Measurements from ENCODE around the gene PDE7B.

PDE7B gene

GRCh38 chr6:135938576-135939207 is 87.2 kb downstream of the PDE7B start:
- DNase-seq = no peak

- no peak for DNase-seq
These were observed 87.7 kb downstream of the PDE7B start for GRCh38 chr6:135939208-135939591.

GRCh38 chr6:135940616-135941167 is 89.2 kb downstream of the PDE7B start:
- DNase-seq = no peak

- no peak for DNase-seq
These were observed 89.9 kb downstream of the PDE7B start for GRCh38 chr6:135941275-135942025.

- no peak for DNase-seq
These were observed 92.6 kb downstream of the PDE7B start for GRCh38 chr6:135944120-135944519.

GRCh38 chr6:135946674-135947073 is 95.2 kb downstream of the PDE7B start:
- no peak for DNase-seq

GRCh38 chr6:135950669-135951068 is 99.2 kb downstream of the PDE7B start:
- DNase-seq = no peak

- no peak for DNase-seq
These were observed 99.7 kb downstream of the PDE7B start for GRCh38 chr6:135951169-135951568.

- DNase-seq = no peak
These were observed 102.3 kb downstream of the PDE7B start for GRCh38 chr6:135953818-135954217.

- DNase-seq = no peak
These were observed 103.6 kb downstream of the PDE7B start for GRCh38 chr6:135955099-135955498.

- DNase-seq = no peak
These were observed 111.2 kb downstream of the PDE7B start for GRCh38 chr6:135962731-135963130.

- no peak for DNase-seq
These were observed 119.2 kb downstream of the PDE7B start for GRCh38 chr6:135970750-135971149.

- DNase-seq = no peak
These were observed 119.8 kb downstream of the PDE7B start for GRCh38 chr6:135971351-135971750.

GRCh38 chr6:135972150-135972549 is 120.6 kb downstream of the PDE7B start:
- no peak for DNase-seq

- DNase-seq = no peak
These were observed 121.1 kb downstream of the PDE7B start for GRCh38 chr6:135972586-135972985.

- no peak for DNase-seq
These were observed 122.9 kb downstream of the PDE7B start for GRCh38 chr6:135974426-135974825.

GRCh38 chr6:135976585-135976984 is 125.1 kb downstream of the PDE7B start:
- DNase-seq = no peak

- no peak for DNase-seq
These were observed 131.6 kb downstream of the PDE7B start for GRCh38 chr6:135983093-135983492.

- DNase-seq = no peak
These were observed 132.3 kb downstream of the PDE7B start for GRCh38 chr6:135983718-135984343.

GRCh38 chr6:135985471-135985870 is 134.0 kb downstream of the PDE7B start:
- DNase-seq = no peak

- no peak for DNase-seq
These were observed 135.7 kb downstream of the PDE7B start for GRCh38 chr6:135987226-135987625.

- DNase-seq = no peak
These were observed 138.9 kb downstream of the PDE7B start for GRCh38 chr6:135990439-135990838.

- DNase-seq = no peak
These were observed 139.5 kb downstream of the PDE7B start for GRCh38 chr6:135990855-135991464.

All from stimulated activated CD4-positive, alpha-beta T cell treated with anti-CD3 and anti-CD28 coated beads, Interleukin-12 subunit alpha, Interleukin-12 subunit beta, amount 100 ng/mL, for 4 hours (primary cell).